K562 (cell line): Measurements from ENCODE around the gene OCA2. TPM values are rescaled to one million over a fixed set of nuclear protein-coding genes. Genes with fewer than 3 reads are reported as not detected.

Experiments used
- CEBPG ChIP-seq, 3 experiments: fragments of 200-800 bp in 1 of 3; sonication (Bioruptor generic) in 1 of 3; sonication (generic) in 1 of 3; formaldehyde crosslinking in 1 of 3; IDR thresholded peaks in 2 of 3; conservative IDR thresholded peaks in 1 of 3; 2 replicates each; pipeline versions ENCODE4 v1.6.1 to v1.8.0; 2016 to 2022; ENCODE audit warnings: missing compliant biosample characterization in 2 of 3, missing genetic modification characterization in 2 of 3, mild to moderate bottlenecking in 1 of 3, missing genetic modification reagents in 1 of 3
- EZH2 ChIP-seq: IDR thresholded peaks from 2 replicates; pipeline ENCODE4 v1.6.1; 2012; ENCODE audit warnings: low read depth, mild to moderate bottlenecking, inconsistent platforms, low read length, borderline replicate concordance
- MNT ChIP-seq, 2 experiments: fragments of 450-650 bp; conservative IDR thresholded peaks; 2 replicates each; pipeline ENCODE4 v1.6.1; 2017; ENCODE audit warnings: mild to moderate bottlenecking in 2 of 2, moderate library complexity in 2 of 2
- SNRNP70 ChIP-seq: fragments of 200-400 bp; formaldehyde crosslinking; optimal IDR thresholded peaks from 2 replicates; pipeline ENCODE3; 2017; ENCODE audit warnings: low read depth, low read length
- TCF7 ChIP-seq: sonication (generic); IDR thresholded peaks from 2 replicates; pipeline ENCODE4 v1.6.1; 2016; ENCODE audit warnings: antibody characterized with exemption, borderline replicate concordance
- THAP7 ChIP-seq: fragments of 250-450 bp; sonication (Bioruptor Pico); IDR thresholded peaks from 2 replicates; pipeline ENCODE4 v1.5.0; 2021
- ZBTB7A ChIP-seq: IDR thresholded peaks from 2 replicates; pipeline ENCODE4 v1.6.1; 2011; ENCODE audit warnings: low read depth, mild to moderate bottlenecking, low read length, moderate library complexity, borderline replicate concordance; ENCODE audit not compliant: control insufficient read depth
- ZNF740 ChIP-seq, 3 experiments: fragments of 200-800 bp in 1 of 3; sonication (Bioruptor generic) in 1 of 3; sonication (generic) in 1 of 3; formaldehyde crosslinking in 1 of 3; IDR thresholded peaks; 2 replicates each; pipeline versions ENCODE4 v1.6.1 to v1.8.0; 2016 to 2022; ENCODE audit warnings: mild to moderate bottlenecking in 2 of 3, missing compliant biosample characterization in 2 of 3, missing genetic modification characterization in 2 of 3, missing genetic modification reagents in 1 of 3
- polyA plus RNA-seq, 8 experiments: library from polyadenylated mRNA; depleted of rRNA in 4 of 8; stranded (reverse) in 5 of 8; unstranded in 3 of 8; fragments of >200 nt; fragmentation: Nextera tagmentation in 2 of 8; fragmentation: Illumina TruSeq in 1 of 8; extraction: Ambion mirVana in 2 of 8; extraction: Trizol in 1 of 8; gene quantifications; 2 replicates each; pipeline versions ENCODE4 v1.2.1 to v1.2.3, GENCODE V29; 2011 to 2014; ENCODE audit warnings: inconsistent platforms in 1 of 8, missing spikeins in 1 of 8
- total RNA-seq, 7 experiments: library from RNA; depleted of rRNA in 6 of 7; stranded (reverse); fragments of >200 nt in 6 of 7; fragmentation: Illumina TruSeq in 2 of 7; extraction: Trizol in 2 of 7; gene quantifications; 2 replicates each; pipeline versions ENCODE4 v1.2.1 to v1.2.3, GENCODE V29; 2011 to 2021; ENCODE audit warnings: low replicate concordance in 1 of 7

Gene OCA2
- total and polyA plus RNA-seq, 9 of the 15 experiments (the other 6 are each of a cell fraction or from before 2014, with no cell fraction given), result 0.07 to 0.59 (median 0.17) TPM; not detected in 1

- TF ChIP-seq ZNF740 (CRISPR knock-in tag; IDR thresholded peaks at IDR 0.05) (no peak), ZNF740 (tag; IDR thresholded peaks at IDR 0.05) (no peak), EZH2 (no peak), THAP7 (CRISPR knock-in tag) (no peak), CEBPG (CRISPR knock-in tag; IDR thresholded peaks at IDR 0.05) (no peak), CEBPG (tag; conservative IDR thresholded peaks at IDR 0.05 in 1 of 2, IDR thresholded peaks at IDR 0.05 in 1 of 2) (no peak), ZBTB7A (no peak), SNRNP70 (no peak), TCF7 (no peak), MNT (conservative IDR thresholded peaks at IDR 0.05) (no peak)
- TF ChIP-seq, all 486 proteins: peak for 0
Measured at GRCh38 chr15:27912283-27912682, 186.8 kb downstream of the OCA2 start (continued).
